Measurements from ENCODE around the gene NSG1. TPM values are rescaled to one million over a fixed set of nuclear protein-coding genes. Genes with fewer than 3 reads are reported as not detected.

Gene NSG1
- total and polyA plus RNA-seq, 2 donors (not counting 3 experiments of a cell fraction or from before 2014, with no cell fraction given), result 2.0 to 2.9 TPM

DNA sequence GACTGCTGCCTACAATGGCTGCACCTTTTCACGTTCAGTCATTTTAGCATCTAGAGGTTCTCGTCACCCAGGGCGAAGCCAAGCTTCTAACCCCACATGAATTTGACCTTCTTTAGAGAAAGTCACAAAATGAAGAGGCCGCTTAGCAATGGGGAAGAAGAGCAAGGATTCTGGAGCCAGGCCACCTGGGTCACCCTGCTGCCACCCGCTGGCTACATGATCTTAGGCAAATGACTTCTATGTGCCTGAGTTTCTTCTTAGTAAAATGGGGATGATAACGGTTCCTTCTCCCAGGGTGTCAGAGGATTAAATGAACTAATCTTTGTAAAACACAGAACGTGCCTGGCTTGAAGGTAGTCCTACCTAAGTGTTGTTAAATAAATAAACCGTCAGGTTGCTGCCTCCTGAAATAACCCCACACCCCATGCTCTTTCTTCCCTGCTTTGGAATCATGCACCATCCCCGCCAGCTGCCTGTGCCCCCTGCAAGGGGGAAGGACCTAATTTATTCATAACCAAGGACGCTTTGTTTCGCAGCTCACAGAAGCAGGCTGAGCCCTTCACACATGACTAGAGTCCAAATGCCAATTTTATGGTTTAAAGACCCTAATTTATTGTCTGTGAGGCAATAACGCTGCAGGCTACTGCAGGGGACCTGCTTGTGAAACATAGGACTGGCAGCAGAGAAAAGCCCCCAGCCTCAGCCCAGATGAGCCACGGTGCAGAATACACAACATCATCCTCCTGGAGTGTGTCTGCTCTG, 28.6 kb upstream of the NSG1 start:
- H3K27me3 ChIP-seq (ENCODE audit: control insufficient read depth in 2 of 2, insufficient read depth in 2 of 2, low read length in 2 of 2), result peaks cover 2 to 6% of the 10 kb centered on the region in 2 experiments
- no peaks in the 10 kb centered on the region for H3K9me3 ChIP-seq (replicated peaks; ENCODE audit: control insufficient read depth, insufficient read depth, low read length)
- H3K4me1 ChIP-seq (ENCODE audit: control insufficient read depth, extremely low read depth, insufficient read depth, low read length), result no peaks in the 10 kb centered on the region
- FAIRE-seq (no peak), DNase-seq (ENCODE audit: low read depth, low spot score) (no peak)
- no peak overlapping the region for H3K4me3 ChIP-seq (replicated peaks in 1 of 3; ENCODE audit: insufficient read depth in 1 of 3, low read depth in 1 of 3, low read length in 3 of 3)
- no peak overlapping the region for H3K4me2 ChIP-seq (ENCODE audit: insufficient read depth, low read length)
- H3K36me3 ChIP-seq (ENCODE audit: control insufficient read depth in 2 of 2, extremely low read depth in 1 of 2, insufficient read depth in 2 of 2, low read length in 2 of 2), result no peaks in the 10 kb centered on the region
- ChIA-PET CTCF (interaction anchor here (1.0 to 1.5 kb wide), 3 partner anchors 8 to 18 kb away, joined by 3 to 4 read pairs (median 3); no protein-coding TSS in a partner anchor), POLR2A (no interaction called here)
- TF ChIP-seq EZH2 (IDR thresholded peaks at IDR 0.05; ENCODE audit: borderline replicate concordance, low read depth, low read length, severe bottlenecking) (no peak), FOS (IDR thresholded peaks at IDR 0.05; ENCODE audit: borderline replicate concordance, insufficient read depth, low read length) (no peak), JUN (IDR thresholded peaks at IDR 0.05; ENCODE audit: borderline replicate concordance, insufficient read depth, insufficient read length, low read depth) (no peak), MYC (IDR thresholded peaks at IDR 0.05; ENCODE audit: low read depth, low read length) (no peak), MAX (IDR thresholded peaks at IDR 0.05; ENCODE audit: insufficient read depth, insufficient read length) (no peak), POLR2AphosphoS5 (IDR thresholded peaks at IDR 0.05; ENCODE audit: insufficient read depth, low read depth, low read length) (no peak), GATA2 (IDR thresholded peaks at IDR 0.05; ENCODE audit: insufficient read depth, insufficient read length, low read depth, low read length) (no peak)
- TF ChIP-seq, protein P1, sequence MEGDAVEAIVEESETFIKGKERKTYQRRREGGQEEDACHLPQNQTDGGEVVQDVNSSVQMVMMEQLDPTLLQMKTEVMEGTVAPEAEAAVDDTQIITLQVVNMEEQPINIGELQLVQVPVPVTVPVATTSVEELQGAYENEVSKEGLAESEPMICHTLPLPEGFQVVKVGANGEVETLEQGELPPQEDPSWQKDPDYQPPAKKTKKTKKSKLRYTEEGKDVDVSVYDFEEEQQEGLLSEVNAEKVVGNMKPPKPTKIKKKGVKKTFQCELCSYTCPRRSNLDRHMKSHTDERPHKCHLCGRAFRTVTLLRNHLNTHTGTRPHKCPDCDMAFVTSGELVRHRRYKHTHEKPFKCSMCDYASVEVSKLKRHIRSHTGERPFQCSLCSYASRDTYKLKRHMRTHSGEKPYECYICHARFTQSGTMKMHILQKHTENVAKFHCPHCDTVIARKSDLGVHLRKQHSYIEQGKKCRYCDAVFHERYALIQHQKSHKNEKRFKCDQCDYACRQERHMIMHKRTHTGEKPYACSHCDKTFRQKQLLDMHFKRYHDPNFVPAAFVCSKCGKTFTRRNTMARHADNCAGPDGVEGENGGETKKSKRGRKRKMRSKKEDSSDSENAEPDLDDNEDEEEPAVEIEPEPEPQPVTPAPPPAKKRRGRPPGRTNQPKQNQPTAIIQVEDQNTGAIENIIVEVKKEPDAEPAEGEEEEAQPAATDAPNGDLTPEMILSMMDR (IDR thresholded peaks at IDR 0.05; ENCODE audit: extremely low read depth in 1 of 2, insufficient read depth in 1 of 2, low read depth in 1 of 2, low read length in 2 of 2), result no peak
- BruUV-seq (replicated peaks), result no TSS peak
- intact Hi-C loops (cut with micrococcal nuclease) (no loop called here), dilution Hi-C loops (cut with MboI; ENCODE audit: extremely low pct_ligation_motif_present, low sequenced_read_pairs) (no loop called here)
- H3K9me1 ChIP-seq (replicated peaks; ENCODE audit: control insufficient read depth, extremely low read depth, insufficient read depth, low read length), result no peaks in the 10 kb centered on the region
- no peaks in the 10 kb centered on the region for H3K79me2 ChIP-seq (ENCODE audit: control insufficient read depth, insufficient read depth, low read length)
- H3K27ac ChIP-seq (ENCODE audit: insufficient read depth, low read depth, low read length), result no peak overlapping the region
- H3K9ac ChIP-seq (replicated peaks; ENCODE audit: extremely low read depth, insufficient read depth, low read length), result no peak overlapping the region
- H4K20me1 ChIP-seq (replicated peaks; ENCODE audit: control insufficient read depth, extremely low read depth, insufficient read depth, low read length), result no peaks in the 10 kb centered on the region
- H2AFZ ChIP-seq (ENCODE audit: low read depth, low read length), result no peak overlapping the region

Measured in endothelial cell of umbilical vein (primary cell).